H1 (cell line): Measurements from ENCODE around the gene TBX2.

ENCODE experiments used
- CTBP2 ChIP-seq: IDR thresholded peaks from 2 replicates; pipeline ENCODE4 v1.7.0; 2011; ENCODE audit warnings: borderline replicate concordance, mild to moderate bottlenecking, moderate library complexity, mixed read lengths, low read length; ENCODE audit not compliant: insufficient read depth, insufficient read length
- POLR2A ChIP-seq, 2 experiments: IDR thresholded peaks; 1 replicate in 1 of 2; 2 replicates in 1 of 2; pipeline ENCODE4 v1.6.1; 2011; ENCODE audit warnings: low read depth in 2 of 2, low read length in 2 of 2, mild to moderate bottlenecking in 2 of 2; ENCODE audit errors: control extremely low read depth in 1 of 2
- RXRA ChIP-seq: IDR thresholded peaks from 2 replicates; pipeline ENCODE4 v1.6.1; 2011; ENCODE audit warnings: low read depth, mild to moderate bottlenecking, low read length, moderate library complexity; ENCODE audit not compliant: insufficient read depth
- TAF1 ChIP-seq: IDR thresholded peaks from 2 replicates; pipeline ENCODE4 v1.6.1; 2011; ENCODE audit warnings: mild to moderate bottlenecking, low read depth, low read length
- TF ChIP-seq, protein P1 (sequence below), 3 experiments: IDR thresholded peaks; 1 replicate in 2 of 3; 2 replicates in 1 of 3; pipeline versions ENCODE4 v1.5.1 to v1.6.1; 2011; ENCODE audit warnings: low read length in 3 of 3, mild to moderate bottlenecking in 3 of 3, inconsistent platforms in 2 of 3, low read depth in 1 of 3, moderate library complexity in 1 of 3; ENCODE audit not compliant: insufficient read depth in 1 of 3; ENCODE audit errors: control extremely low read depth in 1 of 3

DNA sequence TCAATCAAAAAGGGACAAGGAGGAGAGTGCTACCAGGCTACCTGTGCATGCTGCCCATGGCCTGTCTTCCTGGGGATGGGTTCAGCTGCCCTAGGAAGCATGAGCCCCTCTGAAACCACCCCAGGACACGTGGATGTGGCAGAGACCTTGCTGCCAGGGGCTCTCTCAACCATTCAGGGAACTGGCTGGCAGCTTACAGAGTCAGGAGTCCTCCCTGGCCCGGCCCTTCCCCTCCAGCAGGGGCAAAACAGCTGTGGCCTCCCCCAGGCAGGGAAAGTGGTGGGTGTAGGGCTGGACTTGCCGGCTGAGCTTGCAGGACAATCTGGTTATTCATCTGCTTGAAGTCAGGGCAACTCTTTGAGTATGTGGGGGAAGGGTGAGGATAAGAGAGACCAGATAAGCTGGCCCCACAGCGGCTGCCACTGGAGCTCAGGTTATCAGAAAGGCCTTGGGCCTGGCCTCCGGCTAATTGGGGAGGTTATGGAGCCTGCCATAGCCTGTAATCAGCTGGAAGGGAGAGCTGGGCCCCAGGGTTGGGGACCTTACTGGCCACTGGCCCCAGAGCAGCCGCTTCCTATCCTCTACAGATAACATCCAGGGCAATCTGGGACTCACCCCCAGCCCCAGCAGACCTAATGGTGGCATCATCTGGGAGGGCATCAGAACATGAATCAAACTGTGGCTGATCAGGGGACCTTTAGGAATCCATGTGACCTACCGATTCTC is 5.6 kb upstream of the TBX2 start:
- TF ChIP-seq POLR2A (IDR thresholded peaks at IDR 0.05; ENCODE audit: control extremely low read depth in 1 of 2, low read depth in 2 of 2, low read length in 2 of 2) (no peak), TAF1 (no peak), RXRA (no peak), CTBP2 (no peak)
- TF ChIP-seq, protein P1, sequence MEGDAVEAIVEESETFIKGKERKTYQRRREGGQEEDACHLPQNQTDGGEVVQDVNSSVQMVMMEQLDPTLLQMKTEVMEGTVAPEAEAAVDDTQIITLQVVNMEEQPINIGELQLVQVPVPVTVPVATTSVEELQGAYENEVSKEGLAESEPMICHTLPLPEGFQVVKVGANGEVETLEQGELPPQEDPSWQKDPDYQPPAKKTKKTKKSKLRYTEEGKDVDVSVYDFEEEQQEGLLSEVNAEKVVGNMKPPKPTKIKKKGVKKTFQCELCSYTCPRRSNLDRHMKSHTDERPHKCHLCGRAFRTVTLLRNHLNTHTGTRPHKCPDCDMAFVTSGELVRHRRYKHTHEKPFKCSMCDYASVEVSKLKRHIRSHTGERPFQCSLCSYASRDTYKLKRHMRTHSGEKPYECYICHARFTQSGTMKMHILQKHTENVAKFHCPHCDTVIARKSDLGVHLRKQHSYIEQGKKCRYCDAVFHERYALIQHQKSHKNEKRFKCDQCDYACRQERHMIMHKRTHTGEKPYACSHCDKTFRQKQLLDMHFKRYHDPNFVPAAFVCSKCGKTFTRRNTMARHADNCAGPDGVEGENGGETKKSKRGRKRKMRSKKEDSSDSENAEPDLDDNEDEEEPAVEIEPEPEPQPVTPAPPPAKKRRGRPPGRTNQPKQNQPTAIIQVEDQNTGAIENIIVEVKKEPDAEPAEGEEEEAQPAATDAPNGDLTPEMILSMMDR (IDR thresholded peaks at IDR 0.05; ENCODE audit: control extremely low read depth in 1 of 3, insufficient read depth in 1 of 3, low read depth in 1 of 3, low read length in 3 of 3): no peak
